ENCODE data around the gene PCBP2. TPM values are rescaled to one million over a fixed set of nuclear protein-coding genes. Genes with fewer than 3 reads are reported as not detected.

PCBP2 gene
- total RNA-seq, 1 experiment from 2014 or later: 246 TPM

DNA sequence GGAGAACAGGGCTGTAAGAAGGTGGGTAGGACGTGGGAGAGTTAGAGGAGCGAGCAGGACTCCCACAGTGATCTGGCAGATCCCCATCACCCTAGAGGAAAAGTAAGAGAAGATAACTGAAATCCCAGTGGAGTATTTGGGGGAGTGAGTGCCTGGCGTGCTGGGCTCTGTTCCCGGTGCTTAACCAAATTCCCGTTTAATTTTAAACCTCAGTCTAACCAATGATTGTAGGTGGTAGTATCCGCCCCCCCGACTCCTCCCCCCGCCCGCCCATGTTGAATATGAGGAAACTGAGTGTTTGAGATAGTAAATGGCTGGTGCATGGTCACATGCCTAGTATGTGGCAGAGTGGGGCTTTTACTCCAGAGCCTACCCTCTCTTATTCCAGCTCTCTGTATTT, 50.4 kb downstream of the PCBP2 start:
- no peak for DNase-seq
- H3K4me1 ChIP-seq: peaks cover 7% of the 10 kb centered on the region
- H3K9me3 ChIP-seq (replicated peaks): no peaks in the 10 kb centered on the region
- no peak overlapping the region for H3K4me3 ChIP-seq
- H3K27ac ChIP-seq: no peak overlapping the region
- no peaks in the 10 kb centered on the region for H3K36me3 ChIP-seq
- H3K27me3 ChIP-seq: no peaks in the 10 kb centered on the region

DNA sequence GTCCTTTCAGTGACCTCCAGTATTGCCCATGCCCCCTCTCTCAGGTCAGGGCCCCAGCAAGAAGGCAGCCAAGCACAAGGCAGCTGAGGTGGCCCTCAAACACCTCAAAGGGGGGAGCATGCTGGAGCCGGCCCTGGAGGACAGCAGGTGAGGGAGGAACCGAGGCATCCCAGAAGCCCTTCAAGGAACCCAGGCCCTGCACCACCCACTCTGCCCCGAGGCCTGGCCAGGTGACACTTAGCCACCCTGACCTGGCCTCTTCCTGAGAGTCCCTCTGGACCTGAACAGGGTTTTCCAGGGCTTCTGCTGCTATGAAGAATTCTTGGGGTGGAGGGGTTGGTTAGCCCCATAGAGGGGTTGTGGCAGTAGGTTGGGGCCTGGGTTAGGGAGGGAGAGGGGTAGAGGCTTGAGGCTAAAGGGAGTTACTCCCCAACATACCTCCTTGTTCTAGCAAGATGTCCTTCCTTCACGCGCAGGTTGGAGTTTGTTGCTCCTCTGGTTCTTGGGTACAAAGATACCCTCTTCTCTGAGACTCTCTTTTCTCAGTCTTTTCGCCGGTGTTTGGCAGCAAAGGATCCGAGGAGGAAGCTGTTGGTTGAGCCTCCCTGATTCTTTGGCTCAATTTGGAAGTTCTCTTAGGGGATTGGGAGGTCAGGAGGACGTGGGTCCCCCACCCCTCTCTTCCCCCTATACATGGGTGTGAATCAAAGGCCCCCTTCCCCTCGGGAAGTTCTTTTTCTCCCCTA, 51.3 kb downstream of the PCBP2 start:
- no peaks in the 10 kb centered on the region for H3K27me3 ChIP-seq
- H3K4me1 ChIP-seq: peaks cover 6% of the 10 kb centered on the region
- H3K27ac ChIP-seq: no peak overlapping the region
- H3K4me3 ChIP-seq: no peak overlapping the region
- DNase-seq: no peak
- H3K36me3 ChIP-seq: no peaks in the 10 kb centered on the region
- no peaks in the 10 kb centered on the region for H3K9me3 ChIP-seq (replicated peaks)

DNA sequence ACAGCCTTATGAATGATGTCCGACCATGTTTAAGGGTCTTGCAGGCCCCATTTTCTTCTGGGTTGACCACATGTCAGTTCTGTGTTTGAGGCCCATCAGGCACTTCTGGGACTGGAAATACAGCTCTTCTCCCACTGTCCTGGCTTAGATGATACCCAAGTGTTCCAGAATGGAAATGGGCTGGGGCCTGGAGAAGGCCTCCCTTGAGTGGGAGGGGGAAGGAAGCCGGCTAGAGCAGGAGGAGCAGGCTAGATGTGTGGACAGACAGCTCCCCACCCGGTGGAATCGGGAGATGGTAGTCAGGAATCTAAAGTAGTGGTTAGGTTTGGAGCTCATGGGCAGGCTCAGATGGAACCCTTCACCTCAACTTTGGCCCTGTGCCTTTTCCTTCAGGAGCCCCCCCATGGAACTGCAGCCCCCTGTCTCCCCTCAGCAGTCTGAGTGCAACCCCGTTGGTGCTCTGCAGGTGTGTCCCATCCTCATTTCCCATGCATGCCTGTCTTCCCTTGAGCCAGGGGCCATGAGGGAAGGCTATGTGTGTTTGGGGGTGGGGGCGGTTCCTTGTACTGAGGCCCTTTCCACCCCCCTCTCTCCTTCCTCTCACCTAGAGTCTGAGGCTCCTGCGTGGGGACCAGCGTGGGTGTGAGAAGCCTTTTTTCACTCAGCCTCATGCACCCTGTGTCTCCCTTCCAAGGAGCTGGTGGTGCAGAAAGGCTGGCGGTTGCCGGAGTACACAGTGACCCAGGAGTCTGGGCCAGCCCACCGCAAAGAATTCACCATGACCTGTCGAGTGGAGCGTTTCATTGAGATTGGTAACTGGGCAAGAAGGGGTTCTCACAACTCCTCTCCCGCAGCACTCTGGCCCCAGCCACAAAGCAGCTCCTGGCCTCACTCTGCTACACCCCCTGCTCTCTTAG, 52.4 kb downstream of the PCBP2 start:
- Histone ChIP-seq H3K27me3 (no peaks in the 10 kb centered on the region), H3K9me3 (replicated peaks) (no peaks in the 10 kb centered on the region), H3K36me3 (no peaks in the 10 kb centered on the region), H3K4me1 (no peaks in the 10 kb centered on the region), H3K27ac (no peak overlapping the region), H3K4me3 (no peak overlapping the region)
- DNase-seq: no peak

DNA sequence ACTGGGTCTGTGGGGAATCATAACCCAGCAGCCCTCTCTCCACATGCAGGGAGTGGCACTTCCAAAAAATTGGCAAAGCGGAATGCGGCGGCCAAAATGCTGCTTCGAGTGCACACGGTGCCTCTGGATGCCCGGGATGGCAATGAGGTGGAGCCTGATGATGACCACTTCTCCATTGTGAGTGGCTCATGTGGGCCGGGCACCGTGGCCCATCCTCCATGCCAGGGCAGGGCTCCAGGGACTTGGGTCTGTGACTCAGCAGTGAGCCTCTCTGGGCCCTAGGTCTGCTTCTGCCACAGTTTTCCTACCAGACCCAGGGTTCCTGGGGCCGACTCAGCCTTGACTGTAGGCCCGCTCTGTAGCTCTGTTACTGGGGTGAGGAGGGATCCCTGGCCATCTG, 53.2 kb downstream of the PCBP2 start:
- no peak for DNase-seq
- Histone ChIP-seq H3K9me3 (replicated peaks) (no peaks in the 10 kb centered on the region), H3K36me3 (no peaks in the 10 kb centered on the region), H3K4me1 (no peaks in the 10 kb centered on the region), H3K27ac (no peak overlapping the region), H3K4me3 (no peak overlapping the region), H3K27me3 (no peaks in the 10 kb centered on the region)

- no peaks in the 10 kb centered on the region for H3K36me3 ChIP-seq
- H3K9me3 ChIP-seq (replicated peaks): no peaks in the 10 kb centered on the region
- DNase-seq: no peak
- no peak overlapping the region for H3K27ac ChIP-seq
- H3K4me3 ChIP-seq: no peak overlapping the region
- H3K27me3 ChIP-seq: no peaks in the 10 kb centered on the region
- no peaks in the 10 kb centered on the region for H3K4me1 ChIP-seq
These were observed 53.9 kb downstream of the PCBP2 start for GRCh38 chr12:53505555-53506449.

GRCh38 chr12:53506450-53506785, 54.5 kb downstream of the PCBP2 start:
- Histone ChIP-seq H3K27me3 (no peaks in the 10 kb centered on the region), H3K9me3 (replicated peaks) (no peaks in the 10 kb centered on the region), H3K27ac (no peak overlapping the region), H3K4me1 (no peaks in the 10 kb centered on the region), H3K36me3 (no peaks in the 10 kb centered on the region), H3K4me3 (no peak overlapping the region)
- DNase-seq: no peak

DNA sequence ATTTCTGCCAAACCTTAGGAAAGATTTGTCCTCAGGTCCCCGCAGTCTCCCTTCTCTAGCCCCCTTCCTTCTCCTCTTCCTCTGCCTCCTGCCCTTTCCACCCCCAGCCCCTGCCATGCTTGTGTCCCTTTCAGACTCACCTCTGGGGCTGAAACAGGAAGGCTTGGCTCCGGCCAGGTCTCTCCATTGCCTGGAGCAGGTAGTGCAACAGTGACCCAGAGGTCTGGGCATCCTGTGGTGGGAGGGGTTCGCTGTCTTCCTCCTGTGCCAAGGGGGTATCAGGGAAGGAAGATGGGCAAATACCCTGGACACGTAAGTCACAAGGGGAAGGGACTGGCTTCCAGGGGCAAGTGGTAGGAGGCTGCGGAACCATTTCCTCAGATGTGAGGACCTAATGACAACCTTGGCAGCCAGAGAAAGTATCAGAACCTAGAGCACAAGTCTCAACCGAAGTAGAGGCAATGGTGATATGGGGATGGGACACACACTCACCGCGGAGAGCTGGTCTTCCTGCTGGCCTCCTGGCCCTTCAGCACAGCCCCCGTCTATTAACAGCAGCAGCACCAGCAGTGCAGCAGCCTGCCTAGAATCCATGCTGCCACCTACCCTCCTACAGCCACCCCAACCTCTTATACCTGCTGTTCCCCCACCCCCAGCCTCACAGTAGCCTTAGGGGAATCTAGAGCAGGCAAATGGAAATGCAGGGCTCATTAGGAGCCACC, 55.1 kb downstream of the PCBP2 start, which contains the start of gene NPFF:
Gene NPFF (minus strand): TSS at position 604 of the 722 bp plus-strand sequence. CDS start 10 bp downstream, at position 594.
- Histone ChIP-seq H3K4me3 (no peak within 1 kb of the TSS), H3K4me1 (no peaks in the 10 kb centered on the region), H3K9me3 (replicated peaks) (no peaks in the 10 kb centered on the region), H3K27me3 (no peaks in the 10 kb centered on the region), H3K27ac (no peak within 1 kb of the TSS), H3K36me3 (no peaks in the 10 kb centered on the region)
- DNase-seq: no peak

DNA sequence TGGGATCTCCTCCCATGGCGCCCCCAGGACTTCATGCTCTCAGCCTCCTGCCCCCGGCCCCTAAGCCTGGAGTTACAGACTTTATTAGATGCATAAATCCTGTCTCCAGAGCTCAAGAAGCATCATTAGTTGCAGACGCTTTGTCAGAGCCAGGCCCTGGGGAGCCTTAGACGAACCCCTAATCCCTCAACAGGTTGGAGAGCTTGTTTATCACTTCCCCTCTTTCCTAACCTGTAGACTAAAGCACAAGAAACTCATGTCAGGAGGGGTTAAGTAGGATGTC, 55.6 kb downstream of the PCBP2 start:
- Histone ChIP-seq H3K36me3 (no peaks in the 10 kb centered on the region), H3K27ac (no peak overlapping the region), H3K4me3 (no peak overlapping the region), H3K9me3 (replicated peaks) (no peaks in the 10 kb centered on the region), H3K27me3 (no peaks in the 10 kb centered on the region), H3K4me1 (no peaks in the 10 kb centered on the region)
- no peak for DNase-seq

GRCh38 chr12:53508534-53509170, 56.8 kb downstream of the PCBP2 start:
- Histone ChIP-seq H3K36me3 (no peaks in the 10 kb centered on the region; the same call in 1 of the 2 replicates), H3K4me1 (no peaks in the 10 kb centered on the region), H3K27ac (no peak overlapping the region), H3K27me3 (no peaks in the 10 kb centered on the region), H3K4me3 (no peak overlapping the region), H3K9me3 (replicated peaks) (no peaks in the 10 kb centered on the region)
- peak; percentile 75 to 92 for DNase-seq

DNA sequence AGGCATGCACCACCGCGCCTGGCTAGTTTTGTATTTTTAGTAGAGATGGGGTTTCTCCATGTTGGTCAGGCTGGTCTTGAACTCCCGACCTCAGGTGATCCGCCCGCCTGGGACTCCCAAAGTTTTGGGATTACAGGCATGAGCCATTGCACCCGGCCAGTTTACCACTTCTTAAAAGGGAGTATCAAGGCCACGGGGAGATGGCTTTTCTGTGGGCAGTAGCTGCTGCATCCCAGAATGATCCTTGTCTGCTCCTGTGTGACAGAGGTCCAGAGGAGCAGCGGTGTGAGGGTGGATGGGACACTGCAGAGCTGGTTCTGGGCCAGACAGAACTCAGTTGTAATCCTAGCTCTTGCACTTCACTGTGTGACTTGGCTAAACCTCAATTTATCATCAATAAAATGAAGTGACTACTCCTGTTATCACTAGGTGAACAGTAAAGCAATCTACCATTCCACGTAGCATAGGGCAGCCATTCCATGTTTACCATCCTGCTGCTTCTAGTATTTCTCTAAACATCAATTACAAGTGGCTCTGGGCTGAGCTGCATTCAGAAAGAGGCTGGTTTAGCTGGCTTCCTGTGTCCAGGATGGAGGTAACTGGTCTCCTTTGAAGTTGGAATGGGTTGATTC, 58.4 kb downstream of the PCBP2 start:
- Histone ChIP-seq H3K4me1 (no peaks in the 10 kb centered on the region), H3K4me3 (no peak overlapping the region), H3K27ac (no peak overlapping the region), H3K9me3 (replicated peaks) (no peaks in the 10 kb centered on the region), H3K36me3 (peaks cover 7% of the 10 kb centered on the region), H3K27me3 (no peaks in the 10 kb centered on the region)
- DNase-seq: no peak

DNA sequence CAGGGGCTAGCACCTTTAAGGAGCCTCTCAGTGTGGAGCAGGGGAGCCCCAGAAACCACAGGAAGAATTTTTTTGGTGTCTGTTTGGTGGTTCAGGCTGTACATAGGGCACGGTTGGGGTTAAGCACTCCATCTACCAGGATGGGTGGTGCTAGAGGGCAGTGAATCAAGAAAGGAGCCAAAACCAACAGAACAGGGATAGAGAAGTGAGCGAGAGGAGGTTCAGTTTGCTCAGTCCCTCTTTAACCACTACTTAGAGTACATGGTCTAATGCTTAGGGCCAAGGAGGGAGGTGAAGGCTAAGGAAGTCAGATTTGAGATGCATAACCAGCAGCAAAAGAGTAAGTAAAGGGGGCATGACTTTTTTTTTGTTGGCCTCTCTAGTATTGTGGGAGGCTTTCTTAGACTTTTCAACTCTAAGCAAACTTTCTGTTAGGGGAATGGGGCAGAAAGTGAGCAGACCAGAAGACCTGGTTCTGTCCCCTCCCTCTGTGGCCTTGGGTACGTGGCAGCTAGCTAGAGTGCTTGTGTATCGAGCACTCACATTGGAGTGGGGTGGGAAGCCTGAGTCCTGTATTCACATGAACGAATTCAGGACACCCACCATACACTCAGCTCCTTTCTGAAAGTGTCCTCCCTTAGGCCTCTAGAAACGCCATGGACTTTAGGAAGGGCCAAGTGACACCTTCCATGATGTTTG, 62.0 kb downstream of the PCBP2 start:
- peaks cover 12% of the 10 kb centered on the region for H3K36me3 ChIP-seq
- H3K4me1 ChIP-seq: no peaks in the 10 kb centered on the region
- no peak overlapping the region for H3K27ac ChIP-seq
- no peaks in the 10 kb centered on the region for H3K9me3 ChIP-seq (replicated peaks)
- H3K27me3 ChIP-seq: no peaks in the 10 kb centered on the region
- no peak for DNase-seq
- no peak overlapping the region for H3K4me3 ChIP-seq

DNA sequence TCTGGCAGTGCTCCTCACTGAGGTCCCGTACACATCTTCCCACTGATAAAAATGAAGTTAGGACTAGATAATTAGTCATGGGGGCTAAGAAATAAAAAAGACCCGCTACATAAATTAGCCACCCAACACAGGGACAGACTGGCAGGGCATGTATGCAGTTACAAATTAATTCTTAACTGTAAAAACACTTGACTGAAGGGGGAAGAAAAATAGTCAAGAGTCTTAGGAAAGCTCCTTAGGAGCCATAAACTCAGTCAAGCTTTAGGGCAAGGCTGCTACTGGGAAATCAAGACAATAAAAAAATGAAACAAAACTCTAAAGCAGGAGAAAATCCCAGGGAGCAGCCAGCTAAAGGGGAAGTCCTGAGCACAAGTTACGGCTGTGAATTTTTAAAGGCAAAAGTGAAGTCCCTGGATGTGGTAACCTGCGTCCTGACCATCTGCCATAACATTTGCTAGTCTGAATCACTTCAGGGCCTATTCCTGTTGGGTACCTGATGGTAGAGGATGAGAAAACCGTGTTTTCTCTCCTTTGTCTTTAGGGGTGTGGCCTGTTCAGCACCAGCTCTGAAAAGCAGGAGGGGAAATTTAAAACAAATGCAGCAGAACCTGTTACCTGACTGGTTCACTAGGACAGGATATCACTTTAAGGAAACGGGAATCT, 62.9 kb downstream of the PCBP2 start:
- Histone ChIP-seq H3K4me1 (no peaks in the 10 kb centered on the region), H3K27ac (no peak overlapping the region), H3K36me3 (peaks cover 16% of the 10 kb centered on the region), H3K27me3 (no peaks in the 10 kb centered on the region), H3K9me3 (replicated peaks) (no peaks in the 10 kb centered on the region), H3K4me3 (no peak overlapping the region)
- no peak for DNase-seq

DNA sequence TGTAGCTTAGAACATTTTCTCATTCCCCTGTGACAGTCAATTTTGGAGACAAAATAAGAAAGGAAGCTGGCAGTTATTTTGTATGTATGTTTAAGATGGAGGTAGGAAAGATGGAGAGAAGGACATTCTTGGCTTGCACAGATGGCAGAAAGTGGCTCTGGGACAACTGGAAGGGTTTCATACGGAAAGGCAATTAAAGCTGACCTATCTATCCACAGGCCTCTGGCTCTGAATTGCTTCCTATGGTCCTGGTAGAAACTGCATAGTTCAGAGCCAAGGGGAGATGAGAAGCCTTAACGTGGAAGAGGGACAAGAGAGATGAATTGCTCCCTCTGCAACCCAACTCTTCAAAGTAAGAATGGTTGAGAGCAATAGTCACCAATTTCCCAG, 63.4 kb downstream of the PCBP2 start:
- no peaks in the 10 kb centered on the region for H3K9me3 ChIP-seq (replicated peaks)
- DNase-seq: no peak
- H3K27me3 ChIP-seq: no peaks in the 10 kb centered on the region
- peaks cover 20% of the 10 kb centered on the region for H3K36me3 ChIP-seq
- no peaks in the 10 kb centered on the region for H3K4me1 ChIP-seq
- H3K4me3 ChIP-seq: no peak overlapping the region
- no peak overlapping the region for H3K27ac ChIP-seq
